Coronary artery (tissue), 2 donors: ENCODE measurements around the gene SPG7.

Experiments used
- DNase-seq: peaks from one replicate; pipeline ENCODE4 v3.0.0-alpha.2; 2017; ENCODE audit warnings: low spot score
- H3K27ac ChIP-seq, 2 donors: fragments of 200-600 bp; sonication (generic); one replicate each; pipeline ENCODE4 v1.5.1; 2016 to 2019
- H3K4me3 ChIP-seq: fragments of 200-600 bp; sonication (generic); 2 replicates; pipeline ENCODE4 v1.5.1; 2016; ENCODE audit warnings: mild to moderate bottlenecking, moderate library complexity
- TF ChIP-seq, protein P1 (sequence below): fragments of 200-600 bp; sonication (generic); IDR thresholded peaks from one replicate; pipeline ENCODE4 v1.5.1; 2019; ENCODE audit warnings: antibody characterized with exemption

SPG7 gene

DNA sequence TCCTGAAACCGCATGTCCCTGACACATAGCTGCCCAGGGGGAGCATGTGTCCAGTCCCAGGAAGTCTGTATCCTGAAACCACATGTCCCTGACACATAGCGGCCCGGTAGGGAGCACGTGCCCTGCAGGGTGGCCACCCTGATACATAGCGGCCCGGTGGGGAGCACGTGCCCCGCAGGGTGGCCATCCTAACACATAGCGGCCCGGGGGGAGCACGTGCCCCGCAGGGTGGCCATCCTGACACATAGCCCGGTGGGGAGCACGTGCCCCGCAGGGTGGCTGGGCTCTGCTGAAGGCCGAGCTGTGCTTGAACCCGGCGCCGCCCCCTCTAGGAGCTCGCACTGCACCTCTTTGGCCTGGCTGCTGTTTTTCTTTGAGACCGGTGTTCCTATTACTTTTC, 33.6 kb downstream of the SPG7 start:
- DNase-seq, result no peak
- Histone ChIP-seq H3K4me3 (no peak overlapping the region), H3K27ac (no peak overlapping the region)
- TF ChIP-seq, protein P1, sequence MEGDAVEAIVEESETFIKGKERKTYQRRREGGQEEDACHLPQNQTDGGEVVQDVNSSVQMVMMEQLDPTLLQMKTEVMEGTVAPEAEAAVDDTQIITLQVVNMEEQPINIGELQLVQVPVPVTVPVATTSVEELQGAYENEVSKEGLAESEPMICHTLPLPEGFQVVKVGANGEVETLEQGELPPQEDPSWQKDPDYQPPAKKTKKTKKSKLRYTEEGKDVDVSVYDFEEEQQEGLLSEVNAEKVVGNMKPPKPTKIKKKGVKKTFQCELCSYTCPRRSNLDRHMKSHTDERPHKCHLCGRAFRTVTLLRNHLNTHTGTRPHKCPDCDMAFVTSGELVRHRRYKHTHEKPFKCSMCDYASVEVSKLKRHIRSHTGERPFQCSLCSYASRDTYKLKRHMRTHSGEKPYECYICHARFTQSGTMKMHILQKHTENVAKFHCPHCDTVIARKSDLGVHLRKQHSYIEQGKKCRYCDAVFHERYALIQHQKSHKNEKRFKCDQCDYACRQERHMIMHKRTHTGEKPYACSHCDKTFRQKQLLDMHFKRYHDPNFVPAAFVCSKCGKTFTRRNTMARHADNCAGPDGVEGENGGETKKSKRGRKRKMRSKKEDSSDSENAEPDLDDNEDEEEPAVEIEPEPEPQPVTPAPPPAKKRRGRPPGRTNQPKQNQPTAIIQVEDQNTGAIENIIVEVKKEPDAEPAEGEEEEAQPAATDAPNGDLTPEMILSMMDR, result no peak

DNA sequence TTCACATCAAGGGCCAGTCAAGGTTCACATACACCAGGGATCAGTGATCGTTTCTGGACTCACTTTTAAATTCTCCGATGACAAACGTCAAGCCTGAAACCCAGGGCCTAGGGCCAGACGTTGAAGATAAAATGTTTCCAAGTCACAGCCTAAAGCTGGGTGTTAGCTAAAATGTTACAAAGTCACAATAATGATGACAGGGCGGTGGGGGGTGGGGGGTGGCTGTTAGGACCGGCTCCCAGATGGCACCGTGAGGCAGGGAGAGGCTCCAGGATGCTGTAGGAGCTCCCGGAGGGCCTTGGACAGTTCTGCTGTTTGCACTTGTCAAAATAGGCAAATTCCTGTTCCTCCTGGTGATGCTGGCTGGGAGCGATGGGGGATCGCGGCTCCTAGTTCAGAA, 35.9 kb downstream of the SPG7 start:
- TF ChIP-seq, protein P1, result no peak
- H3K4me3 ChIP-seq, result no peak overlapping the region
- no peak for DNase-seq
- H3K27ac ChIP-seq, result no peak overlapping the region

DNA sequence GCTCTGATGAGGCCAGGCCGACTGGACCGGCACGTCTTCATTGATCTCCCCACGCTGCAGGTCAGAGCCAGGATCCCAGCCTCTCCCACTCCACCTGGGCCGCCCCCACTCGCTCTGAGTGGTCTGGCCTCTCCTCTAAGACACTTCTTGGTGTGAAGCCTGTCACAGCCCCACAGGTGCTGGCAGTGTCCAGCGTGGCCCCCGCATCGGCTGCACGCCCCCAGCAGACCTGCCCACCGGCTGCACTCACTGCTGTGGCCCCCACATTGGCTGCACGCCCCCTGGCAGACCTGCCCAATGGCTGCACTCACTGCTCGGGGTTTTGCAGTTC, 36.5 kb downstream of the SPG7 start:
- Histone ChIP-seq H3K4me3 (no peak overlapping the region), H3K27ac (no peak overlapping the region)
- TF ChIP-seq, protein P1, result no peak
- no peak for DNase-seq

DNA sequence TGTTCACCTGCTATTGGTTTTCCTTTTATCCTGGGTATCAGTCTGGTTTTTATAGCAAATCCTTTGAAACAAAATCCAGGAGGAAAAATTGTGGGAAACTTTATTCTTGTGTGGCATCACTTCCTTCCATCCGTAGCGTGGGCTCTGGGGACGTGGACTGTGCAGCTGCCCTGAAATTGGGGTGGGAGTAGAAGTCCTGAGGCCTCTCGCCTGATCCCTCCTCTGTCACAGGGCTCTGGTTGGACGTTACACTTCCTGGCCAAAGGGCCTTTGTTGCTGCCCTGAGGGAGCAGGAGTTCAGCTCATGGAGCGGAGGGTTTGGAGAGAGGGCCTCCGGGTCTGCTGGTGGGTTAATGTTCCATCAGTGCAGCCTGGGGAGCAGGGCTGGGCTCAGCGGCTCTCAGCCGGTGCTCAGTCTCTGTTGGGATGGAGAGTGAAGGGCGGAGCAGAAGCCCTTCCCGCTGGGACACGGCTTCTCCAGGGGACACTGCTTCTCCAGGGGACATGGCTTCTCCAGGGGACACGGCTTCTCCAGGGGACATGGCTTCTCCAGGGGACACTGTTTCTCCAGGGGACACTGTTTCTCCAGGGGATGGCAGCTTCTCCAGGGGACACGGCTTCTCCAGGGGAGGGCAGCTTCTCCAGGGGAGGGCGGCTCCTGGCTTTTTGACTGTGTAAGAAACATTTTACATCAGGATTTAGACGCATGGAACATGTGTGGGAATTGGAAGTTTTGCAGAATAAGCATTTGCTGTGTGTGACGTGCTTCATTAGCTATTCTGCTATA, 37.0 kb downstream of the SPG7 start:
- TF ChIP-seq, protein P1, result no peak
- no peak for DNase-seq
- Histone ChIP-seq H3K27ac (no peak overlapping the region), H3K4me3 (no peak overlapping the region)

DNA sequence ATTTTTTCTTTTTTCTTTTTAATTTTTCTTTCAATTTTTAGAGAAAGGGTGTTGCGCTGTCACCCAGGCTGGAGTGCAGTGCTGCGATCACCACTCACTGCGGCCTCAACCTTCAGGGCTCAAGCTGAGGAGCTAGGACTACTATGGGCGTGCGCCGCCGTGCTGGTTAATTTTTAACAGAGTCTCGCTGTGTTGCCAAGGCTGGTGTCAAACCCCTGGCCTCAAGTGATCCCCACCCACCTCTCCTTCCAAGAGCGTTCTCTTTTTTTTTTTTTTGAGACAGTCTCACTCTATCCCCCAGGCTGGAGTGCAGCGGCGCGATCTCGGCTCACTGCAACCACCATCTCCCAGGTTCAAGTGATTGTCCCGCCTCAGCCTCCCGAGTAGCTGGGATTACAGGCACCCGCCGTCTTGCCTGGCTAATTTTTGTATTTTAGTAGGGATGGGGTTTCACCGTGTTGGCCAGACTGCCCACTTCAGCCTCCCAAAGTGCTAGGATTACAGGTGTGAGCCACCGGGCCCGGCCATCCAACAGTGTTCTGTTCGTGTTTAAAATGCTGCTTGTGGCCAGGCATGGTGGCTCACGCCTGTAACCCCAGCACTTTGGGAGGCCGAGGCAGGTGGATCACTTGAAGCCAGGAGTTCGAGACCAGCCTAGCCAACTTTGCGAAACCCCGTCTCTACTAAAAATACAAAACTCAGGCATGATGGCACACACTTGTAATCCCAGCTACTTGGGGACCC, 37.8 kb downstream of the SPG7 start:
- TF ChIP-seq, protein P1, result no peak
- Histone ChIP-seq H3K4me3 (no peak overlapping the region), H3K27ac (no peak overlapping the region)
- no peak for DNase-seq

DNA sequence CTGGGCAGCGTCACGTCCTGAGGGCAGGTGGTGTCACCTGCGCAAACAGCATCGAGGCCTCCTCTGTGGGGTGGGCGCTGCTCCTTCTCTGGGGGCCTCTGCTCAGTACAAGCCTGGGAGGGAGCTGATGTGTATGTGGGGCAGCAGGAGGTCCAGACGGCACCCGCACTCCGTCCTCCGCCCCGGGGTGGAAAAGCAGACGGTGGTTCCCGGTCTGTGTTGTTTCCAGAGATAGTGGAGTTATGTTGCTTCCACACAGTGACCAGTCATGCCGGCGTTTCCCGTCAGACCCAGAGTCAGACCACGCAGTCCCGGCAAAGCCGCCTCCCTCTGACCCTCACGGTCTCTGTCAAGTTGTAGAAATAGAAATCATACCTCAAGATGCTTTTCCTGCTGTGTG, 38.6 kb downstream of the SPG7 start:
- no peak overlapping the region for H3K27ac ChIP-seq
- H3K4me3 ChIP-seq, result no peak overlapping the region
- TF ChIP-seq, protein P1, result no peak
- DNase-seq, result no peak

DNA sequence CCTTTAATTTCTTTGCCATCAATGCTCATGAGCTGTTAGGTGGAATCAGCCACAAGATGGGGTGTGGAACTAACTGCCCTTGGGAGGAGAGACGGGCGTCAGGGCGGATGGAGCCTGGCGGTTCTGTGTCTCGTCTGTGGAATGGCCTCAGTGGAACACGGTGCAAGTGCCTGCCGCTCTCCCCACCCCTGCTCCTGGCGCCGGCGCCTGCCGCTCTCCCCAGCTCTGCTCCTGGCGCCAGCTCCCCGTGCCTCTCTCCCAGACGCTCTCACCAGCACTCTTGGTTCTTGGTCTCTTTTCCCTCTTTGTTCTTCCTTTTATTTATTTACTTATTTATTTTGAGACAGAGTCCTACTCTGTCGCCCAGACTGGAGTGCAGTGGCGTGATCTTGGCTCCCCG, 39.1 kb downstream of the SPG7 start:
- Histone ChIP-seq H3K27ac (no peak overlapping the region), H3K4me3 (no peak overlapping the region)
- no peak for DNase-seq
- TF ChIP-seq, protein P1, result no peak
